HG03045 (cell line): ENCODE data around the gene NTM.
"Not testable (repeated sequence)": the region's sequence is repeated elsewhere in the genome, so short reads cannot be mapped to it uniquely, and the experiment has no call there.

Experiments
- ATAC-seq: cut with Tn5 transposase; IDR thresholded peaks from one replicate; pipeline ENCODE4 v1.9.1; 2021; ENCODE audit warnings: mild to moderate bottlenecking, moderate library complexity; ENCODE audit not compliant: unreplicated experiment

NTM gene

DNA sequence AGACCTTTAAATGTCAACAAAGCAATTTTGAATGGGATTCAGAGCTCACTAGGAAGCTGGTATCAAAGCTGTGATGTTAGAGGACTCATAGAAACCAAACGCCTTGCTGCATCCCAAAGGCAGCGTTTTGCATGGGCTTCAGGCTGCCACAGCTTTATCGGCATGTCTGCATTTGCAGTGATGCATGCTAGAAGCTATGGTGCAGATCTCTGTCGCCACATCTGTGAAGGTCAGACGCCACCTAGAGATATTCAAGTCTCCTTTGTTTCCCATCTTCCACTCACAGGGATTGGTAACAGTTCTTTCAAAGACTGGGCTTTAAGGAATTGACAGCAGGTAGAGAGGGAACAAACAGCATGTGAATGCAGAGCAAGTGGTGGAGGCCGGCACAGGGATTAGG is 47.8 kb downstream of the NTM start:
- no peak for ATAC-seq

DNA sequence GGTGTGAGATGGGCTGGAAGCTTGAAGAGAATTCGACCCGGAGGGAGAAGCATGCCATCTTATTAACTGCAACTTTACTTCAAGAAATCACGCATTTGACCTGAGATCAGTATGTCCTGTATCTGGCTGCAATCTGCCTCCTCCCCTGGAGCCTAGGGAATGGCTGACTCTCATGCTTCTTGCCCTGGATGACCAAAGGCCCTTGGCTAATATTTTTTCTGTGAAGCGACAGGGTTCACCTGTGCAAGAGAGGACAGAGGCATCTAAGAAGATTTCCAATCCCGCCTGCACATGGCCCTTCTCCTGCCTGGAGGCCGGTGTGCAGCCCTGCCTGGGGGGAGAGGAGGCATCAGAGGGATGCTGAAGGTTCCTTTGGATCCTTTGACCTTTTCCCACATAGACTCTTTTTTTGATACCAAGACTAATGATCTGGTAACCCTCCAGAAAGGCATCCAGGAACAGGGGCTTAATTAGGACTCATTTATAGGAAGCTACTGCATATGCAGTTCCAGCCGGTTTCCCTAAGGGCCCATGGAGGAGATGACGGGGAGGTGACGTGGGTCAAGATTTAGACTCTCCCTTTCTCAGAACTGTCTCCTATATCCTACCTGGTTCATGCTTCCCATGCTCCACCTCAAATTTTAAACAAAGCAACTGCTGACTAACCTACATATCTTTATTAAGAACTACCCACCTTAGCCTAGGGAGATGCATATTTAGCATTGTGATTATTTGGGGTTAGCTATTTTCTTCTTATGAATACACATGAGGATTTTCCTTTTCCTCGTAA is 50.8 kb downstream of the NTM start:
- ATAC-seq: no peak

GRCh38 chr11:131422029-131422428 is 51.6 kb downstream of the NTM start:
- ATAC-seq: no peak

DNA sequence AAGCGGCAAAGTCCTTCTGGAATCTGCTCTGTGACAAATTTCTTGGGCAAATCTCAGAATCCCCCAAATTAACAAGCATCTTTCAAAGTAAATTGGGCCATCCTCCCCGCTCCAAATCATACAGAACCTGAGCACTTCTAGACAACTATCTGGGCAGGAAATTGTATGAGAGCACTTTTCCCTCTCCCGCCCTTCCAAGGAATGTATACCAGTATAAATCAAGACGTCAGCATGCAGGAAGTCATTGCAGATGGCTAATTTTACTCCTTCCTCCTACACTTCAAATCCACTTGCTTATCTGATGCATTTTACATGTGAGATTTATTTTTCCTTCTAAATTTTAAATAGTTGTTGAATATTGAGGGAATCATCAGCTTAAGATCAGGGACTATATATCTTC is 52.1 kb downstream of the NTM start:
- ATAC-seq: no peak

DNA sequence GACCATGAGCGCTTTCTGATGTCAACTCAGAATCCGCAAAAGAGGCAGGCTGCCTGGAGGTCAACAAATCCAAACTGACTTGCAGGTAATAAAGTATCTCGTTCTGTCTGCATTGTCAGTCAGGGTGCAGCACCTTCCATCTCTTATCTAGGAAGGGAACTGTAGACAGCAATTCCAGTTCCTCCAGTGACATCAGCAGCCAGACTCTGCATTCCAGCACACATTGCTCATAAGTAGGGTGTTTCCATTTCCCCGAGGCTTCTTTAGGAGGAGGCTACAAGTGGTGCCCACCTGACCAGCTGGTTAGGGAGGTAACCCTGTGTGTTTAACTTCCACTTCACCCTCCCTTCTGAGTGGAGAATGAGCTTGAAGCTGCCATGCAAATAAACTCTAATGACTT is 53.3 kb downstream of the NTM start:
- no peak for ATAC-seq

DNA sequence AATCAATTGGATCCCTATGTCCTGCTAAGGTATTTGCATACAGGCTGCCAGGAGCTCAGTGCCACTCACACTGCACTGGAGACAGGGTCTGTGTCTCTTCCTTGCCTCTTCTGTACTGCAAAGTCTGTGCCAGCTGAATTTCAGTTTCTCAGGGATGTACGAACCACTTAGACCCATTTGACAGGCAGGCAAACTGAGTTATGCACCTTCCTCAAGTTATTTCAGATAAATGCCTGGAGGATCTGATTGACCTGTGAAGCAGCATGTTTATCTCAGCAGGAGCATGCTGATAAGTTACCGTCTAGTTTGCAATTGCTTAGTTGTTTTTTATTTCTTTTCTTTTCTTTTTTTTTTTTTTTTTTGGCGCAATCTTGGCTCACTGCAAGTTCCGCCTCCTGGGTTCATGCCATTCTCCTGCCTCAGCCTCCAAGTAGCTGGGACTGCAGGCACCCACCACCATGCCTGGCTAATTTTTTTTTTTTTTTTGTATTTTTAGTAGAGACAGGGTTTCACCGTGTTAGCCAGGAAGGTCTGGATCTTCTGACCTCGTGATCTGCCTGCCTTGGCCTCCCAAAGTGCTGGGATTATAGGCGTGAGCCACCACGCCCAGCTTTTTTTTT is 54.0 kb downstream of the NTM start:
- ATAC-seq: not testable (repeated sequence)

- ATAC-seq: no peak
These were observed 54.9 kb downstream of the NTM start for GRCh38 chr11:131425285-131425684.

- no peak for ATAC-seq
These were observed 58.4 kb downstream of the NTM start for GRCh38 chr11:131428853-131429252.

DNA sequence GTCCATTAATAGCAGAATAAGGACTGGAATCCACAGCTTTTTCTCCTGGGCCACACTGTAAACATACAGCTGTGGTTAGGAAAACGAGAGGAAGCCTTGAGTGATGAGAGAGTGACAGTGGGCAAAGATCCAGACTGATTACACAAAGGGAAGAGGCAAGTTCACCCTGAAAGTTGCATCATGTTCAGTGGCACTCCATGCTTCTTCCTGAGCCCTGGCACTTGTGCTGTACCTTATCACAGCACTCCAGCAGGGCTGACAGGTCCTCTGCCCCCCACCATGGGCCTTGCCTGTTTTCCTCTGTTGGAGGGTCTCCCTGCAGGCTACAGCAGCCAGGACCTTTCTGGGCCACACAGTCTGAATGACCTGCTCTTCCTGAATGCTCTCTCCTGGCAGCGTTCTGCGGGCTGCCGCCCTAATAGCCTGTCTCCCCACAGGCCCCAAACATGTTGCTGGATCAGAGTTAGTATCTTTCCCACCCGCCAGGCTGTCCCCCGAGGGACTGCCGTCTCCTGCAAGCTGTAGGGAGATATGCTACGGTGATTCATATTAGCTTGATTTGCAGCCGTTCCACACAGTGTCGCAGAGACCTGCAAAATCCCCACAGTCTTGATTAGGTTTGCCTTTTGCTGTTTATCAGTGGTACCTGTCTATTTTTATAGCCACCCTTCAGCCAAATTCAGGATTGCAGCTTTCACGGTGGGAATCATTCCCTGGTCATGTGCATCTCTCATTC is 60.2 kb downstream of the NTM start:
- no peak for ATAC-seq

DNA sequence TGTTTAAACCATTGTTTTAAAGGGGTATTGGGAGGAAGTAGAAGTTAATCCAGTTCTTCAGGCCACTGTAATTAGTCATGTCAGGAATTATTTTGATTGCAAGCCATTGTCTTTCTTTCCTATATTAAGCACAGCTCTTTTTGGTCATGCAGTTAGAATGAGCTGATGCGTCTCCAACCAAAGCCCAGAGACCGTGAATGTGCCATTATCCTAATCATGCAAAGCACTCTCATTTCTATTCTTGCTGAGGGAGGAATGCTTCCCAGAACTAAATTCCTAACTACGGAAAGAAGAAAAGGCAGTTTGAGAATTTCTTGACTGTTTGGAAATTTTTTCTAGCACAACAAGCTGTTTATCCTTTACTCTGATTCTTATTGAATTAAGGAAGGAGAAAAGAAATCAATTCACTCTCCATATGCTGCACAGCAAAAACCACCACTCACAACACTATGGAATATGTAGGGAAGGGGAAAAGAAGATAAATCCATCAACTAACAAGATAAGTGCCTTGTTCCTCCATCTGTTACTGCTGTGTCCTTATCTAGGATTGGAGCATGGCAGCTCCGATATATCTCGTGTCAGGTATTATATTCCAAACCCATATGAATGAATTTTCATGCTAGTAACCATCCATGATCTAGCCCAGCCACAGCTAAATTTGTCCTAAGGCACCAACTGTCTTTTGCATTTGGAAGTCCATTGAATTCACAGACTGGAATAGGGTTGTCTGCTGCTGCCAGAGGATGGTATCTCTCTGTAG is 70.8 kb downstream of the NTM start:
- no peak for ATAC-seq

GRCh38 chr11:131446590-131447275 is 76.3 kb downstream of the NTM start:
- no peak for ATAC-seq

DNA sequence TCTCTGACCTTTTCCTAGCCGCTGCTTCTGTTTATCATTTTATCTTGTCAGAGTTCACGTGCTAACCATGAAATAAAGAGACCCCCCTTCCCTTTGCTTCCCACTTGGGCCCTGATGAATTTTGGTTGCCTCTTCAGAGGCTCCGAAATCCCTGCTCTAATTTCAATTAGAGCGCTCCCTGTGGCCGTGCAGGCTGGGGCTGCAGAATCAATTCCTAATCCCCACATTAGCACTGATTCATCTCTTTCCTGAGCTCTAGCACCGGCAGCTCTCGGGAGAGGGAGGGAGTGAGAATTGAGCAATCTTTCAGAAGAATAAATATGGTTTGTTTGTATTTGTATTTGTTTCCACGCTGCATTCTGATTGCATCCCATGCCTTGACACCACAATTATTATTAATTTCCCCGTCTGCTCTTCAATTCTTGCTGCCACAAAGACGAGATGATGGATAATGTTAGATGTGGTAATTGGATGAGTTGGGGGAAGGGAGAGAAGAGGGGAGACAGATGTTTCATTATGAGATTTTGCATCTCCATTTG is 76.9 kb downstream of the NTM start:
- no peak for ATAC-seq

DNA sequence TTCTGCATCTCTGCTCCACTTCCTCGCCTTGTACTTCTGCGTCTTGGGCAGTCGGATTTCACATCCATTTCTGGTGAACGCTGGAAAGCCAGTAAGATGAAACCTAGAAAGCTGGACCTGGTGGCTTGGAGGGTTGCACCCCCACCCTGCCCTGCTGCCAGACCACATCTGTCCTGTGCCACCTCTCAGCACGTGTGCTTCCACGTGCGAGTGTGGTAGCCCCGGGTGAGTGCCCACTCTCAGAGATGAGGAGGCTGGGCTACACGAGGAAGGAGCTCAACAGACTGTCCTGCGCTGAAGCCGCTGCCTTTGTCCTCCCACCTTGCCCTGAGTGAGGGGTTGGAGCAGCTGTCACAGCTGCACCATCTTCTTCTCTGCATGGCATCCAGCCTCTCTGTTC is 77.5 kb downstream of the NTM start:
- ATAC-seq: no peak

- ATAC-seq: no peak
These were observed 78.9 kb downstream of the NTM start for GRCh38 chr11:131449036-131450019.

- no peak for ATAC-seq
These were observed 84.1 kb downstream of the NTM start for GRCh38 chr11:131454490-131454889.

DNA sequence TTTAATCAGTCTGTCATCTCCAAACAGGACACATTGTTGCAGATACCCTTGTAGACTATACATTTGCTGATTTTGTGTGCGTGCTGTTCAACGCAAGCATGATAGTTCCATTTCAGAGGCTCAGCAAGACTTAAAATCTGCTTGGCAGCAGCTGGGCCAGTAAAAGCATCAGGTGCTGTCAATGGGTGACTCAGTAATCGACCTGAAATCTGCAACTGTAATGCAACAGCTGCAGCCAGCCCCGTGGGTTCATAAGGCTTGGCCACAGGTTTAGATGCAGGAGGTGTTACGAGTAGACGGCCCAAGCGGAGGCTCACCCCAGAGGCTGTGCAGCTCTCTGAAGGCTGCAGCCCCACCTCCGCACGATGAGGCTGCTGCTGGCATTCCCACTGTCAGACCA is 84.6 kb downstream of the NTM start:
- no peak for ATAC-seq

DNA sequence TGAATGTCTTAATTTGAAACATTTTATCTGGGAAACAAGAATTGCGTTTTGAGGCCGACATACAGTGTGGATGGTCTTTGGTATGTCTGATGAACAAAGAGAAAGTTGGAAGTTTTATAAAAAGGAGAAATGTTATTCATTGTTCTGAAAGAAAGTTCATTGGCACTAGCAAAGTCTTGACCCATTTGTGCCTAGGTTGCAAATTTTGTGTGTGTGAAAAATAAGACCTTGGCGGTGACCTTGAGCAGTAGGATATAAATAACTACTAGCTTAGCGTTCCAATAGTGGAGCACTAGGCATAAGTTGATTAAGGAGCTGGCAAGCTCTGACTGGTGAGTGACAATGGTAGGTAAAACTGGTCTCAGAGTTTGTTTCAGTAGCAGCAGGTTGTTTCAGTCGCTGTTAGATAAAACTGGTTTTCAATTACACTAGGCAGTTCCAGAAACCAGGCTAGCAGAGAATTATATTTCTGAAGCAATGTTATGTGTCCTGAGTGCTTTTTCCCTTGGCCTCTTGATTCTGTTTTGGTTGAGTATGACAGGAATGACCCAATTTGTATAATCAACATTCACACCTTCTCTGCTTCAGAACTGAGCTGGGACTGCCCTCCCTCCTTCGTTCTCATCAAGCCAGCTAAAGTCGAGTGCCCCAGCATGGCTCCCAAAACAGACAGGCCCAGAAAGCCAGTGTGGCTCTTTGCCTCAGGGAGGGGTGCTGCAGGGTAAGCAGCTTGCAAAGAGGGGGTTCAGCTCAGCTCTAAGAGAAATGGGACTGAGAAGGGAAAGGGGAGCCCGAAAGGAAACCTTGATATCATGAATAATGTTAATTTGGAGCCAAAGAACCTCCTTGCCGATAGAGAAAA is 85.7 kb downstream of the NTM start:
- no peak for ATAC-seq

GRCh38 chr11:131457163-131457562 is 86.7 kb downstream of the NTM start:
- no peak for ATAC-seq
